Measurements from ENCODE around the gene SRSF8. TPM values are rescaled to one million over a fixed set of nuclear protein-coding genes. Genes with fewer than 3 reads are reported as not detected.

SRSF8 gene
- total RNA-seq, 1 experiment from 2014 or later, result 25.1 TPM

DNA sequence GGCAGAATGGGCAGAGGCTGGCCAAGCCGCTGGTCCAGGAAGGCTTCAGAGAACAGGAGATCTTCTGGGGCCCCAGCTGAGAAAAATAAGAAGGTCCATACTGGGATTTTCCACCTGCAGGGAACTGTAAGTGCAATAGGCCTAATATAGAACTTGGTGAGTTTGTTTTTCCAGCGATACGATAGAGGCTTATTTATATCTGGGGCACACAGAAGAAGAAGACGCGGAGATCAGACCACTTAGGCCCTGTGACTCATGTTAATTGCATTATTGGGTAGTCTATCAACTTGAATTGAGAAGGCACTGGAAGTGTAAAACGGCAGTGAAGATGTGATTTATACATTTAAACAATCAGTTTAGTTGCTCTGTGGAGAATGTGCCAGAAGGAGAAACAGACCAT is 7.7 kb upstream of the SRSF8 start:
- Histone ChIP-seq H3K9me3 (ENCODE audit: control insufficient read depth, low read depth, low read length) (no peaks in the 10 kb centered on the region), H3K79me1 (ENCODE audit: insufficient read depth, low read depth, low read length, poor library complexity, severe bottlenecking) (no peaks in the 10 kb centered on the region), H4K20me1 (ENCODE audit: control insufficient read depth, insufficient read depth, insufficient read length) (no peaks in the 10 kb centered on the region), H3K23ac (ENCODE audit: insufficient read length, low read depth, low read length) (no peak overlapping the region), H3K27me3 (ENCODE audit: insufficient read depth, low read length) (no peaks in the 10 kb centered on the region), H3K23me2 (ENCODE audit: insufficient read length, low read depth, low read length, poor library complexity, severe bottlenecking) (no peaks in the 10 kb centered on the region), H3K4me1 (ENCODE audit: insufficient read depth, low read length) (no peaks in the 10 kb centered on the region), H3K56ac (ENCODE audit: insufficient read length, low read depth, low read length) (no peak overlapping the region), H2BK20ac (ENCODE audit: low read depth, low read length, poor library complexity, severe bottlenecking) (no peak overlapping the region), H4K8ac (replicated peaks; ENCODE audit: insufficient read length, low read depth, low read length) (no peak overlapping the region), H2AFZ (ENCODE audit: low read length) (no peak overlapping the region), H2BK12ac (ENCODE audit: insufficient read length, low read depth, low read length) (no peak overlapping the region), H3K9ac (ENCODE audit: extremely low read depth, insufficient read length, low read length) (no peak overlapping the region), H3K14ac (ENCODE audit: insufficient read depth, low read length) (no peak overlapping the region), H2AK5ac (ENCODE audit: insufficient read length, low read length) (no peak overlapping the region), H3K18ac (ENCODE audit: insufficient read length, low read depth, low read length) (no peak overlapping the region), H4K91ac (ENCODE audit: insufficient read length, low read depth, low read length) (no peak overlapping the region), H2BK120ac (ENCODE audit: low read depth, low read length, poor library complexity, severe bottlenecking) (no peak overlapping the region), H3K79me2 (ENCODE audit: insufficient read depth, low read length) (no peaks in the 10 kb centered on the region), H3T11ph (ENCODE audit: low read length) (no peak overlapping the region), H3K4me2 (ENCODE audit: insufficient read depth, insufficient read length, low read length) (no peak overlapping the region), H3K27ac (ENCODE audit: insufficient read length, low read depth, low read length) (no peak overlapping the region), H4K5ac (ENCODE audit: insufficient read length, low read depth, low read length) (no peak overlapping the region), H3K4ac (ENCODE audit: low read depth, low read length) (no peak overlapping the region), H2BK15ac (ENCODE audit: low read depth, low read length) (no peak overlapping the region), H2BK5ac (ENCODE audit: insufficient read length, low read length) (no peak overlapping the region)
- Mint-ChIP-seq H3K4me1 (no peaks in the 10 kb centered on the region), H3K36me3 (ENCODE audit: insufficient read depth in 1 of 3, low read depth in 3 of 3) (no peaks in the 10 kb centered on the region), H3K27me3 (ENCODE audit: low read depth) (peaks cover 55% of the 10 kb centered on the region), H3K4me3 (no peak overlapping the region), H3K9me3 (no peaks in the 10 kb centered on the region), H3K27ac (no peak overlapping the region)
- no peak for TF ChIP-seq CTCF (conservative IDR thresholded peaks at IDR 0.05)
- WGBS (ENCODE audit: extremely low coverage, insufficient read length, low lambda C conversion rate), result no CpG with 5 or more reads among the region's 6 CpGs
- no peak for DNase-seq
